ENCODE measurements around the gene APP. TPM values are rescaled to one million over a fixed set of nuclear protein-coding genes. Genes with fewer than 3 reads are reported as not detected.

APP gene
- total RNA-seq, 1 experiment from 2014 or later: 266 TPM

DNA sequence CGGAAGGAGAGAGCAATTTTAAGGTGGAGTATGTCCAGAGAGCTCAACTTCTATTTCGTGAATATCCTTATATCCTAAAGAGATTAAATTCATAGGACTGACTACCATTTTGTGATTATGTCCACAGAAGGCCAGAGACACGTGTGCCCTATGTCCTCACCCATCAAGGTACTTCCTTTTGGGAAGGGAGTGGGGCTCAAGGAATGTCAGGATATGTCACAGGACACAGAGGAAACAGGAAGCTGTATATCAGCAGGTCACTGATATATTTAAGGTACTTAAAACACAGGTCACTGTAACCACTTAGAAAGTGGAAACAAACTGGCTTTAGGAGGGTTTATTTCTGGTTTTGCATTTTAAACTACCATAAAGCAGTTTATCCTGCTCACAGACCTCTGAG is 184.6 kb downstream of the APP start:
- DNase-seq (no peak), ATAC-seq (no peak)
- TF ChIP-seq, protein P1, sequence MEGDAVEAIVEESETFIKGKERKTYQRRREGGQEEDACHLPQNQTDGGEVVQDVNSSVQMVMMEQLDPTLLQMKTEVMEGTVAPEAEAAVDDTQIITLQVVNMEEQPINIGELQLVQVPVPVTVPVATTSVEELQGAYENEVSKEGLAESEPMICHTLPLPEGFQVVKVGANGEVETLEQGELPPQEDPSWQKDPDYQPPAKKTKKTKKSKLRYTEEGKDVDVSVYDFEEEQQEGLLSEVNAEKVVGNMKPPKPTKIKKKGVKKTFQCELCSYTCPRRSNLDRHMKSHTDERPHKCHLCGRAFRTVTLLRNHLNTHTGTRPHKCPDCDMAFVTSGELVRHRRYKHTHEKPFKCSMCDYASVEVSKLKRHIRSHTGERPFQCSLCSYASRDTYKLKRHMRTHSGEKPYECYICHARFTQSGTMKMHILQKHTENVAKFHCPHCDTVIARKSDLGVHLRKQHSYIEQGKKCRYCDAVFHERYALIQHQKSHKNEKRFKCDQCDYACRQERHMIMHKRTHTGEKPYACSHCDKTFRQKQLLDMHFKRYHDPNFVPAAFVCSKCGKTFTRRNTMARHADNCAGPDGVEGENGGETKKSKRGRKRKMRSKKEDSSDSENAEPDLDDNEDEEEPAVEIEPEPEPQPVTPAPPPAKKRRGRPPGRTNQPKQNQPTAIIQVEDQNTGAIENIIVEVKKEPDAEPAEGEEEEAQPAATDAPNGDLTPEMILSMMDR (conservative IDR thresholded peaks at IDR 0.05; ENCODE audit: low read depth, low read length): no peak
- no peak for TF ChIP-seq EZH2phosphoT487 (IDR thresholded peaks at IDR 0.05; ENCODE audit: borderline replicate concordance, low read length)
- TF ChIP-seq EZH2 (IDR thresholded peaks at IDR 0.05; ENCODE audit: low read length, unreplicated experiment): no peak
- Histone ChIP-seq H3K27me3 (ENCODE audit: low read length) (no peaks in the 10 kb centered on the region), H3K4me2 (ENCODE audit: low read length) (no peak overlapping the region), H3K9me2 (replicated peaks; ENCODE audit: low read length) (no peaks in the 10 kb centered on the region), H3F3A (ENCODE audit: low read length, unreplicated experiment) (no peaks in the 10 kb centered on the region), H3K4me3 (ENCODE audit: low read length) (no peak overlapping the region), H3K9me3 (ENCODE audit: low read length) (no peaks in the 10 kb centered on the region), H2AFZ (ENCODE audit: low read length) (no peak overlapping the region), H3K79me2 (ENCODE audit: low read length) (no peaks in the 10 kb centered on the region), H3K9ac (ENCODE audit: low read length) (no peak overlapping the region), H3K4me1 (ENCODE audit: insufficient read depth, low read length) (no peaks in the 10 kb centered on the region), H3K36me3 (ENCODE audit: low read depth, low read length) (peaks cover 15% of the 10 kb centered on the region; the same call in 1 of the 2 replicates), H4K20me1 (ENCODE audit: low read length) (no peaks in the 10 kb centered on the region), H3K27ac (ENCODE audit: low read length) (no peak overlapping the region)
- CTCF ChIA-PET: no interaction called here
- no TSS peak for BruUV-seq (replicated peaks)
- intact Hi-C loops (cut with micrococcal nuclease): no loop called here
- POLR2A ChIA-PET (ENCODE audit: unreplicated experiment): no interaction called here

DNA sequence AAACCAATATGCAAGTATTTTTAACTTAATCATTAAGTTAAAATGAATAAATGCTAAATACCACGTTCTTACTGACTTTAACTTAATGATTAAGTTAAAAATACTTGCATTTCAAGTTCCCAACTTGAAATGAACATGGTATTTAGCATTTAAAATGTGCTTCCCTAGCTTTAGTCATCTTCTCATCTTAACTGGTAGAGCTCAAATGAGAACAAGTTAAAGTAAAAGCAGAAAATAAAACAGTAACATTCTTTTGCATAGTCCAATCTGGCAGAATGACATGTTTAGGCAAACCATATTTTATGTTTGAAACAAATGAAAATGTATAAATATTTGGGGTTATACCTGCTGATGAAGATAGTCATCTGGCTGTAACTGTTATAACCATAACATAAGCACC is 186.0 kb downstream of the APP start:
- POLR2A ChIA-PET (ENCODE audit: unreplicated experiment): no interaction called here
- ATAC-seq (no peak), DNase-seq (no peak)
- Histone ChIP-seq H4K20me1 (ENCODE audit: low read length) (no peaks in the 10 kb centered on the region), H3K4me3 (ENCODE audit: low read length) (no peak overlapping the region), H3K9me3 (ENCODE audit: low read length) (no peaks in the 10 kb centered on the region), H3K36me3 (ENCODE audit: low read depth, low read length) (peaks cover 26% of the 10 kb centered on the region), H3K27me3 (ENCODE audit: low read length) (no peaks in the 10 kb centered on the region), H3F3A (ENCODE audit: low read length, unreplicated experiment) (no peaks in the 10 kb centered on the region), H3K4me1 (ENCODE audit: insufficient read depth, low read length) (no peaks in the 10 kb centered on the region), H2AFZ (ENCODE audit: low read length) (no peak overlapping the region), H3K79me2 (ENCODE audit: low read length) (no peaks in the 10 kb centered on the region), H3K9ac (ENCODE audit: low read length) (no peak overlapping the region), H3K27ac (ENCODE audit: low read length) (no peak overlapping the region), H3K4me2 (ENCODE audit: low read length) (no peak overlapping the region), H3K9me2 (replicated peaks; ENCODE audit: low read length) (no peaks in the 10 kb centered on the region)
- intact Hi-C loops (cut with micrococcal nuclease): no loop called here
- TF ChIP-seq, protein P1 (conservative IDR thresholded peaks at IDR 0.05; ENCODE audit: low read depth, low read length): no peak
- TF ChIP-seq EZH2phosphoT487 (IDR thresholded peaks at IDR 0.05; ENCODE audit: borderline replicate concordance, low read length): no peak
- CTCF ChIA-PET: no interaction called here
- no TSS peak for BruUV-seq (replicated peaks)

DNA sequence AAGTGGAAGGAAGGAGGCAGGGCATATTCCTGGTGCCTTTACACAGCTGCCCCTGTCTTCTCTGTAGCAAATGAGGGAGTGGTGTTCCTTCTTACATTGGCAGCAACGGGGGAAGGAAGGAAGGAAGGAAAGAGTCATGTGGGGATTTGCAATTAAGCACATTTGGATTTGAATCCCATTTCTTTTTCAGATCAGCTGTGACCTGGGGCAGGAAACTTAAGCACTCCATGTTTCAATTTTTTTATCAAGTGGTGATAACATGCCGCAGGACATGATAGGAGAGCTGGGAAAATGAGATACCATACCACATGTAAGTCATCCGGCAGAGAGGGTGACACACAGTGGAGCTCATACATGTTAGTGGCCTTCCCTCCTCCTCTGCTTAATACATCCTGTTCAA is 186.8 kb downstream of the APP start:
- H3K9ac ChIP-seq (ENCODE audit: low read length): no peak overlapping the region
- peaks cover 26% of the 10 kb centered on the region for H3K36me3 ChIP-seq (ENCODE audit: low read depth, low read length)
- CTCF ChIA-PET: no interaction called here
- no peaks in the 10 kb centered on the region for H3K27me3 ChIP-seq (ENCODE audit: low read length)
- no peak overlapping the region for H3K27ac ChIP-seq (ENCODE audit: low read length)
- no TSS peak for BruUV-seq (replicated peaks)
- H3K4me2 ChIP-seq (ENCODE audit: low read length): no peak overlapping the region
- POLR2A ChIA-PET (ENCODE audit: unreplicated experiment): no interaction called here
- ATAC-seq (no peak), DNase-seq (no peak)
- H3K4me3 ChIP-seq (ENCODE audit: low read length): no peak overlapping the region
- no peaks in the 10 kb centered on the region for H4K20me1 ChIP-seq (ENCODE audit: low read length)
- no peaks in the 10 kb centered on the region for H3K9me3 ChIP-seq (ENCODE audit: low read length)
- H3K4me1 ChIP-seq (ENCODE audit: insufficient read depth, low read length): no peaks in the 10 kb centered on the region
- no peaks in the 10 kb centered on the region for H3F3A ChIP-seq (ENCODE audit: low read length, unreplicated experiment)
- no peaks in the 10 kb centered on the region for H3K9me2 ChIP-seq (replicated peaks; ENCODE audit: low read length)
- intact Hi-C loops (cut with micrococcal nuclease): no loop called here
- no peaks in the 10 kb centered on the region for H3K79me2 ChIP-seq (ENCODE audit: low read length)
- TF ChIP-seq, protein P1 (conservative IDR thresholded peaks at IDR 0.05; ENCODE audit: low read depth, low read length): no peak
- TF ChIP-seq EZH2 (IDR thresholded peaks at IDR 0.05; ENCODE audit: low read length, unreplicated experiment) (no peak), EZH2phosphoT487 (IDR thresholded peaks at IDR 0.05; ENCODE audit: borderline replicate concordance, low read length) (no peak)
- no peak overlapping the region for H2AFZ ChIP-seq (ENCODE audit: low read length)

All from PC-3 (cell line).